H1 (cell line): ENCODE measurements around the gene PANX3. TPM values are rescaled to one million over a fixed set of nuclear protein-coding genes. Genes with fewer than 3 reads are reported as not detected.

ENCODE experiments used
- CTCF ChIA-PET: fragments of 300-600 bp; sonication (Branson Sonifier 250); formaldehyde crosslinking; loops from one replicate; lab custom pipeline; 2021; ENCODE audit not compliant: partially characterized antibody; lab: Charles Lee
- POLR2A ChIA-PET: fragments of 300-600 bp; sonication (Branson Sonifier 250); formaldehyde crosslinking; loops from one replicate; lab custom pipeline; 2021; ENCODE audit warnings: inconsistent platforms; ENCODE audit not compliant: partially characterized antibody; lab: Charles Lee
- DNase-seq, 2 experiments: peaks; one replicate each; pipeline versions ENCODE4 v3.0.0 to v3.0.0-alpha.2; 2010 to 2022; ENCODE audit warnings: low spot score in 2 of 2, low read depth in 1 of 2, mixed read lengths in 1 of 2
- FAIRE-seq: peaks from 2 replicates; lab custom pipeline; 2011; peaks lifted over from hg19 to GRCh38; lab: Jason Lieb, UNC
- H2AFZ ChIP-seq: 2 replicates; pipeline ENCODE4 v1.8.1; 2012; ENCODE audit warnings: low read length, inconsistent platforms
- H2AK5ac ChIP-seq: 2 replicates; pipeline ENCODE4 v1.6.1; 2013; ENCODE audit warnings: low read depth, low read length
- H2BK120ac ChIP-seq: replicated peaks from 2 replicates; pipeline ENCODE3; 2013; ENCODE audit warnings: low read depth, low read length, inconsistent platforms
- H2BK12ac ChIP-seq: 2 replicates; pipeline ENCODE4 v1.6.1; 2013; ENCODE audit warnings: low read depth, low read length
- H2BK15ac ChIP-seq: 2 replicates; pipeline ENCODE4 v1.6.1; 2013; ENCODE audit warnings: low read length
- H2BK20ac ChIP-seq: 2 replicates; pipeline ENCODE4 v1.6.1; 2013; ENCODE audit warnings: low read length
- H2BK5ac ChIP-seq: 2 replicates; pipeline ENCODE4 v1.6.1; 2013; ENCODE audit warnings: low read depth, low read length
- H3K14ac ChIP-seq: 2 replicates; pipeline ENCODE4 v1.6.1; 2013; ENCODE audit warnings: inconsistent platforms; ENCODE audit not compliant: insufficient read length
- H3K18ac ChIP-seq: 2 replicates; pipeline ENCODE4 v1.6.1; 2013; ENCODE audit warnings: low read length; ENCODE audit errors: extremely low read depth
- H3K23ac ChIP-seq: 2 replicates; pipeline ENCODE4 v1.6.1; 2013; ENCODE audit warnings: inconsistent platforms; ENCODE audit not compliant: insufficient read length
- H3K23me2 ChIP-seq: 2 replicates; pipeline ENCODE4 v1.6.1; 2013; ENCODE audit warnings: low read depth, low read length
- H3K27ac ChIP-seq: 2 replicates; pipeline ENCODE4 v1.6.1; 2011; ENCODE audit warnings: low read depth, low read length, inconsistent platforms
- H3K27me3 ChIP-seq, 4 experiments: replicated peaks in 1 of 4; 1 replicate in 1 of 4; 2 replicates in 3 of 4; pipeline versions ENCODE4 v1.6.1 to v1.8.1; 2011 to 2013; ENCODE audit warnings: low read length in 3 of 4, mild to moderate bottlenecking in 3 of 4, inconsistent platforms in 2 of 4, mixed read lengths in 2 of 4, moderate library complexity in 1 of 4; ENCODE audit not compliant: control insufficient read depth in 3 of 4, insufficient read depth in 3 of 4; ENCODE audit errors: extremely low read depth in 1 of 4
- H3K36me3 ChIP-seq, 4 experiments: 2 replicates each; pipeline versions ENCODE4 v1.6.1 to v1.8.1; 2011 to 2013; ENCODE audit warnings: mild to moderate bottlenecking in 4 of 4, low read length in 3 of 4, moderate library complexity in 2 of 4, control low read depth in 1 of 4, inconsistent platforms in 1 of 4; ENCODE audit not compliant: insufficient read depth in 4 of 4, control insufficient read depth in 2 of 4
- H3K4ac ChIP-seq: replicated peaks from 2 replicates; pipeline ENCODE3; 2013; ENCODE audit warnings: low read length, low read depth, mixed read lengths, inconsistent platforms; ENCODE audit not compliant: insufficient read length
- H3K4me1 ChIP-seq, 4 experiments: replicated peaks in 1 of 4; 1 replicate in 1 of 4; 2 replicates in 3 of 4; pipeline versions ENCODE4 v1.6.1 to v1.8.1; 2011 to 2013; ENCODE audit warnings: low read length in 3 of 4, inconsistent platforms in 2 of 4, mixed read lengths in 1 of 4; ENCODE audit not compliant: insufficient read depth in 4 of 4, control insufficient read depth in 3 of 4
- H3K4me2 ChIP-seq, 2 experiments: 2 replicates each; pipeline versions ENCODE4 v1.6.1 to v1.8.1; 2011 to 2013; ENCODE audit warnings: low read depth in 2 of 2, low read length in 2 of 2, control low read depth in 1 of 2, inconsistent platforms in 1 of 2, mild to moderate bottlenecking in 1 of 2; ENCODE audit not compliant: insufficient read depth in 1 of 2
- H3K4me3 ChIP-seq, 4 experiments: fragments of 200-600, 300-600 bp in 1 of 4; sonication (generic), shearing (Covaris generic), sonication (Bioruptor Twin) in 1 of 4; 2 replicates each; pipeline versions ENCODE4 v1.5.1 to v1.8.1; 2011 to 2016; ENCODE audit warnings: low read length in 4 of 4, low read depth in 3 of 4, control low read depth in 2 of 4, inconsistent platforms in 2 of 4, mild to moderate bottlenecking in 2 of 4, mixed read lengths in 1 of 4, moderate library complexity in 1 of 4; ENCODE audit not compliant: insufficient read depth in 2 of 4; ENCODE audit errors: extremely low read depth in 1 of 4
- H3K56ac ChIP-seq: replicated peaks from 2 replicates; pipeline ENCODE3; 2013; ENCODE audit warnings: low read depth, mild to moderate bottlenecking, mixed read lengths, low read length, inconsistent platforms; ENCODE audit not compliant: insufficient read length
- H3K79me1 ChIP-seq: 2 replicates; pipeline ENCODE4 v1.6.1; 2013; ENCODE audit warnings: low read depth, low read length, control low read depth
- H3K79me2 ChIP-seq, 2 experiments: 2 replicates each; pipeline versions ENCODE4 v1.6.1 to v1.8.1; 2012 to 2013; ENCODE audit warnings: low read length in 2 of 2, mild to moderate bottlenecking in 2 of 2, inconsistent platforms in 1 of 2; ENCODE audit not compliant: insufficient read depth in 2 of 2, control insufficient read depth in 1 of 2
- H3K9ac ChIP-seq, 4 experiments: replicated peaks in 1 of 4; 1 replicate in 1 of 4; 2 replicates in 3 of 4; pipeline versions ENCODE4 v1.6.1 to v1.8.1; 2011 to 2013; ENCODE audit warnings: low read depth in 3 of 4, low read length in 3 of 4, control low read depth in 2 of 4, mild to moderate bottlenecking in 2 of 4, moderate library complexity in 2 of 4, inconsistent platforms in 1 of 4; ENCODE audit errors: extremely low read depth in 1 of 4
- H3K9me3 ChIP-seq, 2 experiments: 2 replicates each; pipeline versions ENCODE4 v1.6.1 to v1.8.1; 2012 to 2013; ENCODE audit warnings: mild to moderate bottlenecking in 2 of 2, moderate library complexity in 2 of 2, control low read depth in 1 of 2, inconsistent platforms in 1 of 2, low read depth in 1 of 2, low read length in 1 of 2, mixed read lengths in 1 of 2; ENCODE audit not compliant: insufficient read depth in 2 of 2
- H4K20me1 ChIP-seq, 2 experiments: replicated peaks in 1 of 2; 2 replicates each; pipeline versions ENCODE3 to v1.8.1; 2011 to 2013; ENCODE audit warnings: inconsistent platforms in 2 of 2, low read length in 2 of 2, mild to moderate bottlenecking in 1 of 2; ENCODE audit not compliant: insufficient read depth in 2 of 2, control insufficient read depth in 1 of 2
- H4K5ac ChIP-seq: 2 replicates; pipeline ENCODE4 v1.6.1; 2013; ENCODE audit warnings: low read length, low read depth, mixed read lengths, inconsistent platforms; ENCODE audit not compliant: insufficient read length
- H4K8ac ChIP-seq: 2 replicates; pipeline ENCODE4 v1.8.0; 2013; ENCODE audit warnings: mild to moderate bottlenecking, moderate library complexity, low read length, inconsistent platforms; ENCODE audit not compliant: insufficient read depth; ENCODE audit errors: extremely low read depth
- H4K91ac ChIP-seq: replicated peaks from 2 replicates; pipeline ENCODE3; 2013; ENCODE audit warnings: low read length, mixed read lengths, inconsistent platforms; ENCODE audit not compliant: insufficient read length
- BACH1 ChIP-seq: IDR thresholded peaks from 2 replicates; pipeline ENCODE4 v1.6.1; 2012; ENCODE audit warnings: low read length, improper control_type of control experiment
- CEBPB ChIP-seq: IDR thresholded peaks from 2 replicates; pipeline ENCODE4 v1.6.1; 2012; ENCODE audit warnings: low read depth, low read length
- CHD2 ChIP-seq: IDR thresholded peaks from 2 replicates; pipeline ENCODE4 v1.6.1; 2012; ENCODE audit warnings: low read length, improper control_type of control experiment
- CTBP2 ChIP-seq: IDR thresholded peaks from 2 replicates; pipeline ENCODE4 v1.7.0; 2011; ENCODE audit warnings: borderline replicate concordance, mild to moderate bottlenecking, moderate library complexity, mixed read lengths, low read length; ENCODE audit not compliant: insufficient read depth, insufficient read length
- E2F6 ChIP-seq: IDR thresholded peaks from 2 replicates; pipeline ENCODE4 v1.6.1; 2012; ENCODE audit warnings: inconsistent platforms
- EP300 ChIP-seq, 2 experiments: IDR thresholded peaks; 1 replicate in 1 of 2; 2 replicates in 1 of 2; pipeline ENCODE4 v1.6.1; 2011 to 2012; ENCODE audit warnings: low read depth in 2 of 2, low read length in 2 of 2, mild to moderate bottlenecking in 2 of 2, borderline replicate concordance in 1 of 2, inconsistent platforms in 1 of 2, moderate library complexity in 1 of 2
- FOSL1 ChIP-seq: IDR thresholded peaks from 2 replicates; pipeline ENCODE4 v1.6.1; 2011; ENCODE audit warnings: mild to moderate bottlenecking, low read depth, low read length, moderate library complexity; ENCODE audit not compliant: insufficient read depth
- JUND ChIP-seq: IDR thresholded peaks from 2 replicates; pipeline ENCODE4 v1.6.1; 2011; ENCODE audit warnings: mild to moderate bottlenecking, improper control_type of control experiment, low read length
- NRF1 ChIP-seq: IDR thresholded peaks from 2 replicates; pipeline ENCODE4 v1.6.1; 2011; ENCODE audit warnings: mild to moderate bottlenecking, low read depth, low read length, improper control_type of control experiment
- POU5F1 ChIP-seq: IDR thresholded peaks from 2 replicates; pipeline ENCODE4 v1.6.1; 2011; ENCODE audit warnings: low read depth, mild to moderate bottlenecking, low read length, moderate library complexity
- RNF2 ChIP-seq: fragments of 200-900, 300-1000 bp; sonication (generic); IDR thresholded peaks from 2 replicates; pipeline ENCODE4 v1.7.1; 2016; ENCODE audit warnings: borderline replicate concordance, low read depth, mild to moderate bottlenecking, antibody characterized with exemption, low read length; ENCODE audit not compliant: poor library complexity, severe bottlenecking; ENCODE audit errors: missing control alignments
- SUZ12 ChIP-seq: fragments of 200-600 bp; sonication (generic); IDR thresholded peaks from 2 replicates; pipeline ENCODE4 v1.6.1; 2012; ENCODE audit warnings: mild to moderate bottlenecking, inconsistent platforms, low read length, moderate library complexity, mixed read lengths
- WGBS, 2 experiments: shearing (Covaris generic) in 1 of 2; methylation state at CpG; one replicate each; pipeline versions ENCODE4 v1.1.6 to v1.1.7; 2013 to 2015; ENCODE audit warnings: low lambda C conversion rate in 2 of 2, mixed read lengths in 2 of 2, inconsistent platforms in 1 of 2, low coverage in 1 of 2, missing lambda C conversion rate in 1 of 2; ENCODE audit not compliant: insufficient replicate concordance in 2 of 2, insufficient coverage in 1 of 2, insufficient read length in 1 of 2; ENCODE audit errors: extremely low coverage in 1 of 2, missing lambda C conversion rate in 1 of 2; 5-methylcytosine and 5-hydroxymethylcytosine counted together
- polyA plus RNA-seq, 7 experiments: library from polyadenylated mRNA; depleted of rRNA in 3 of 7; stranded (reverse) in 5 of 7; unstranded in 2 of 7; fragments of >200 nt in 5 of 7; fragments of 200-250 nt in 2 of 7; gene quantifications; 1 replicate in 5 of 7; 2 replicates in 1 of 7; 4 replicates in 1 of 7; pipeline versions ENCODE4 v1.2.1 to v1.2.3, GENCODE V29; 2011 to 2013; ENCODE audit warnings: missing spikeins in 2 of 7, mixed read lengths in 2 of 7
- total RNA-seq: library from RNA; stranded (reverse); fragmentation: NEBNext Ultra II Directional; extraction: Animal tissue kit (Norgen Biotek cat#: 25700); gene quantifications from 2 replicates; pipeline ENCODE4 v1.2.1, GENCODE V29; 2021
- TF ChIP-seq, protein P1 (sequence below): IDR thresholded peaks from 2 replicates; pipeline ENCODE4 v1.6.1; 2011; ENCODE audit warnings: low read depth, mild to moderate bottlenecking, low read length; ENCODE audit not compliant: insufficient read depth

PANX3 gene
- total and polyA plus RNA-seq, 2 of the 8 experiments (the other 6 are each of a cell fraction or from before 2014, with no cell fraction given), result not detected

DNA sequence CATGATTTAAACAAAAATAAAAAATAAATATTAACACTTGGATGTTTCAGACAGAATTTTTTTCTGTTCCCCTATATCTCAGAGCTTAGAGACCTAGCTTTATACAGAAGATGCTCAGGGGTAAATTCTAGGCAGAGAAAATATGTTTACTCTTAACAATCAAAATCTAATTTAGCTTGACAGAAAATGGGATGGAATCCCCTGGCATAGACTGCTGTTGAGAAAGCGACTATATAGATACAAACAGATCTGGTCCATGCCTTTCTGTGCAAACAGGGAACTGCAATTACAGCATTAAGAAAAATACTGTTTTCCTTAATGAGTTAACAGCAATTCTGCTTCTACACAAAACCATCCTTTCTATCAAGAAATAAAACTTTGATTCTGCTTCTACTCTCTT, 47.8 kb downstream of the PANX3 start:
- Histone ChIP-seq H3K9ac (no peak overlapping the region), H3K36me3 (no peaks in the 10 kb centered on the region), H3K56ac (no peak overlapping the region), H3K23me2 (peaks cover 1% of the 10 kb centered on the region), H4K5ac (no peak overlapping the region), H2BK12ac (no peak overlapping the region), H4K91ac (no peak overlapping the region), H2BK5ac (no peak overlapping the region), H4K20me1 (no peaks in the 10 kb centered on the region), H2AFZ (no peak overlapping the region), H2BK15ac (no peak overlapping the region), H3K23ac (no peak overlapping the region), H3K9me3 (no peaks in the 10 kb centered on the region), H3K27me3 (no peaks in the 10 kb centered on the region; a peak in 2 of 7 replicates), H2AK5ac (no peak overlapping the region), H3K79me2 (no peaks in the 10 kb centered on the region), H2BK20ac (no peak overlapping the region), H3K4me2 (no peak overlapping the region), H4K8ac (no peak overlapping the region), H3K79me1 (no peaks in the 10 kb centered on the region; the same call in 1 of the 2 replicates), H3K18ac (no peak overlapping the region), H3K4ac (no peak overlapping the region), H3K27ac (no peak overlapping the region), H3K4me1 (peaks cover 0 to 10% (median 7%) of the 10 kb centered on the region in 4 experiments; a peak in 4 of 7 replicates), H2BK120ac (no peak overlapping the region), H3K14ac (no peak overlapping the region), H3K4me3 (no peak overlapping the region)
- CTCF ChIA-PET, result interaction anchor here (1.7 kb wide), 1 partner anchor 9 kb away, joined by 6 read pairs; no protein-coding TSS in a partner anchor
- DNase-seq (no peak), FAIRE-seq (no peak)
- POLR2A ChIA-PET, result no interaction called here
- WGBS, 2 experiments, result 85% methylated on average over 1 of the region's 1 CpG; no CpG with 5 or more reads in 1 of the 2 experiments
- TF ChIP-seq CTBP2, result no peak
- no peak for TF ChIP-seq POU5F1
- no peak for TF ChIP-seq RNF2
- no peak for TF ChIP-seq E2F6
- no peak for TF ChIP-seq CHD2
- no peak for TF ChIP-seq JUND
- TF ChIP-seq CEBPB, result no peak
- no peak for TF ChIP-seq SUZ12
- TF ChIP-seq, protein P1, sequence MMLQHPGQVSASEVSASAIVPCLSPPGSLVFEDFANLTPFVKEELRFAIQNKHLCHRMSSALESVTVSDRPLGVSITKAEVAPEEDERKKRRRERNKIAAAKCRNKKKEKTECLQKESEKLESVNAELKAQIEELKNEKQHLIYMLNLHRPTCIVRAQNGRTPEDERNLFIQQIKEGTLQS, result no peak
- TF ChIP-seq BACH1, result no peak
- TF ChIP-seq EP300 (IDR thresholded peaks at IDR 0.05; ENCODE audit: borderline replicate concordance in 1 of 2, low read depth in 2 of 2, low read length in 2 of 2), result no peak
- TF ChIP-seq FOSL1, result no peak
- TF ChIP-seq NRF1, result no peak
